ENCODE data around the gene CLSTN3.

- TF ChIP-seq EP300 (IDR thresholded peaks at IDR 0.05; ENCODE audit: low read depth) (no peak), CTCF (IDR thresholded peaks at IDR 0.05) (no peak), POLR2AphosphoS5 (IDR thresholded peaks at IDR 0.05) (no peak), POLR2A (IDR thresholded peaks at IDR 0.05) (no peak)
Measured at GRCh38 chr12:7081037-7081436, 49.1 kb upstream of the CLSTN3 start.

All from transverse colon (tissue), 4 donors.